ENCODE data around the gene PCDHGA8.
"Not testable (repeated sequence)": the region's sequence is repeated elsewhere in the genome, so short reads cannot be mapped to it uniquely, and the experiment has no call there.

Gene PCDHGA8

DNA sequence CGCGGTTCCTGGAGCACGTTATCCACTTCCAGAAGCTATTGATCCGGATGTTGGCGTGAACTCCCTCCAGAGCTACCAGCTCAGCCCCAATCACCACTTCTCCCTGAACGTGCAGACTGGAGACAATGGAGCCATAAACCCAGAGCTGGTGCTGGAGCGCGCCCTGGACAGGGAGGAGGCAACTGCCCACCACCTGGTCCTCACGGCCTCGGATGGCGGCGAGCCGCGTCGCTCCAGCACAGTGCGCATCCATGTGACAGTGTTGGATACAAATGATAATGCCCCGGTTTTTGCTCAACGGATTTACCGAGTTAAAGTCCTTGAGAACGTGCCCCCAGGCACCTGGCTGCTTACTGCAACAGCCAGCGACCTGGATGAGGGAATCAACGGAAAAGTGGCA lies 11.0 kb downstream of the PCDHGA8 start:
- no peak for DNase-seq

DNA sequence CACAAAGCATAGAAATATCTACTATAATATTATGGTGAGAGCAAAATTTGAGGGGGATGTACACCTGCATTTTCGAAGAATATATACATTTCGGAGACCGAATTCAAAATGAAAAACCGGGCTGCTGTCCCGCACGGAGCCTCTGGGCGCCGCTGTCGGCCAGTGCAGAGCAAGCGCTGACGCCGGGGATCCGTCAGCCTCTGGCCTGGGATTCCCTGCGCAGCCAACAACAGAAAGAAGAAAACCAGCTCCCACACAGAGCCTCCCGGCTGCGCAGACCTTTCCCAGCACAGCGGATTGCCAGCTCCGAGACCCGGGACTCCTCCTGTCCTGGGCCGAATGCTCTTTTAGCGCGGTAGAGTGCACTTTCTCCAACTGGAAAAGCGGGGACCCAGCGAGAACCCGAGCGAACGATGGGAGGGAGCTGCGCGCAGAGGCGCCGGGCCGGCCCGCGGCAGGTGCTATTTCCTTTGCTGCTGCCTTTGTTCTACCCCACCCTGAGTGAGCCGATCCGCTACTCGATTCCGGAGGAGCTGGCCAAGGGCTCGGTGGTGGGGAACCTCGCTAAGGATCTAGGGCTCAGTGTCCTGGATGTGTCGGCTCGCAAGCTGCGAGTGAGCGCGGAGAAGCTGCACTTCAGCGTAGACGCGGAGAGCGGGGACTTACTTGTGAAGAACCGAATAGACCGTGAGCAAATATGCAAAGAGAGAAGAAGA lies 15.5 kb downstream of the PCDHGA8 start, which contains the start of gene PCDHGB6:
PCDHGB6 (plus strand) TSS at position 232 of the 716 bp plus-strand sequence; CDS start at position 414, 182 bp downstream.
- DNase-seq: not testable (repeated sequence)

DNA sequence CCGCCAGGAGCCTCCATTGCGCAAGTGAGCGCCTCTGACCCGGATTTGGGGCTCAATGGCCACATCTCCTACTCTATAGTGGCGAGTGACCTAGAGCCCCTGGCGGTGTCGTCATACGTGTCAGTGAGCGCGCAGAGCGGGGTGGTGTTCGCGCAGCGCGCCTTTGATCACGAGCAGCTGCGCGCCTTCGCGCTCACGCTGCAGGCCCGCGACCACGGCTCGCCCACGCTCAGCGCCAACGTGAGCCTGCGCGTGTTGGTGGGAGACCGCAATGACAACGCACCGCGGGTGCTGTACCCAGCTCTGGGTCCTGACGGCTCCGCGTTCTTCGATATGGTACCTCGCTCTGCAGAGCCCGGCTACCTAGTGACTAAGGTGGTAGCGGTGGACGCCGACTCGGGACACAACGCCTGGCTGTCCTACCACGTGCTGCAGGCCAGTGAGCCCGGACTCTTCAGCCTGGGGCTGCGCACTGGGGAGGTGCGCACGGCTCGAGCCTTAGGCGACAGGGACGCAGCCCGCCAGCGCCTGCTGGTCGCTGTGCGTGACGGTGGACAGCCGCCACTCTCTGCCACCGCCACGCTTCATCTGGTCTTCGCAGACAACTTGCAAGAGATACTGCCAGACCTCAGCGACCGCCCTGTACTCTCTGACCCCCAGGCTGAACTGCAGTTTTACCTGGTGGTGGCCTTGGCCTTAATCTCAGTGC lies 17.3 kb downstream of the PCDHGA8 start:
- no peak for DNase-seq

DNA sequence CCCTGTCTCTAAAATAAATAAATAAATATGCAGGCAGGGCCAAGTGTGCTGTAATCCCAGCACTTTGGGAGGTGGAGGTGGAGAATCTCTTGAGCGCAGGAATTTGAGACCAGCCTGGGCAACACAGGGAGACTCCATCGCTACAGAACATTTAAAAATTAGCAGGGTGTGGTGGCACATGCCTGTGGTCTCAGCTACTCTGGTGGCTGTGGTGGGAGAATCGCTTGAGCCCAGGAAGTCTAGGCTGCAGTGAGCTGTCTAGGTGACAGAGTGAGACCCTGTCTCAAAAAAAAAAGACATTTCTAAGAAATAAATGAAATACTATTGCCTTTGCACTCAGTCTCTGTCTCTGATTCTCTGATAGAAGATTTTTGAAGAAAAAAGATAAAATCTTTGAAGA lies 19.1 kb downstream of the PCDHGA8 start:
- no peak for DNase-seq

DNA sequence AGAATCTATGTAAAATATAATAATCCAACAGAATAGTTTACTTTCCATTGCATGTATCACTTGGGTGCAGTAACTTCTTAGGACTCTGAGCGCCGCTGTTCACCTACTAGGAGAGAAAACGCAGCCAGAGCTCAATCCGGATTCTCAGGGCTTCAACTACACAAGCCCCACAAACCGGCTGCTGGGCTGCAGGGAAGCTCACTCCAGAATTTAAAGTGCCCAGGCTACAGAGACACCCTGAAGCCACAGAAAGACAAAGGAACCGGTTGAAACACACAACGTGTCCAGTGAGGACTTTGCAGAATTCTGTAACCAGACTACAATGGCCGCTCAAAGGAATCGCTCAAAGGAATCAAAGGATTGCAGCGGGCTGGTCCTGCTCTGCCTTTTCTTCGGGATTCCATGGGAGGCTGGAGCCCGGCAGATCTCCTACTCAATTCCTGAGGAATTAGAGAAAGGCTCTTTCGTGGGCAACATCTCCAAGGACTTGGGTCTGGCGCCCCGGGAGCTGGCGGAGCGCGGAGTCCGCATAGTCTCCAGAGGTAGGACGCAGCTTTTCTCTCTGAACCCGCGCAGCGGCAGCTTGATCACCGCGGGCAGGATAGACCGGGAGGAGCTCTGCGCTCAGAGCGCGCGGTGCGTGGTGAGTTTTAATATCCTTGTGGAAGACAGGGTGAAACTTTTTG lies 20.6 kb downstream of the PCDHGA8 start, which contains the start of gene PCDHGA10:
PCDHGA10 (plus strand) TSS at position 134 of the 686 bp plus-strand sequence; CDS start at position 323, 189 bp downstream.
- no peak for DNase-seq

DNA sequence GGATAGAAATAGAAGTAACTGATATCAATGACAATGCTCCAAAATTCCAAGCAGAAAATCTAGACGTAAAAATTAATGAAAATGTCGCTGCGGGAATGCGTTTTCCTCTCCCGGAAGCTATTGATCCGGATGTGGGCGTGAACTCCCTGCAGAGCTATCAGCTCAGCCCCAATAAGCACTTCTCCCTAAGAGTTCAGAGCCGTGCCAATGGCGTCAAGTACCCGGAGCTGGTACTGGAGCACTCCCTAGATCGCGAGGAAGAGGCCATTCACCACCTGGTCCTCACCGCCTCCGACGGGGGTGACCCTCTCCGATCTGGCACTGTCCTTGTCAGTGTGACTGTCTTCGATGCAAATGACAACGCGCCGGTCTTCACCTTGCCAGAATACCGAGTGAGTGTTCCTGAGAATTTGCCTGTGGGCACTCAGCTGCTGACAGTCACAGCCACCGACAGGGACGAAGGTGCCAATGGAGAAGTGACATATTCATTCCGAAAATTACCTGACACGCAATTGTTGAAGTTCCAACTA lies 21.2 kb downstream of the PCDHGA8 start:
- no peak for DNase-seq

DNA sequence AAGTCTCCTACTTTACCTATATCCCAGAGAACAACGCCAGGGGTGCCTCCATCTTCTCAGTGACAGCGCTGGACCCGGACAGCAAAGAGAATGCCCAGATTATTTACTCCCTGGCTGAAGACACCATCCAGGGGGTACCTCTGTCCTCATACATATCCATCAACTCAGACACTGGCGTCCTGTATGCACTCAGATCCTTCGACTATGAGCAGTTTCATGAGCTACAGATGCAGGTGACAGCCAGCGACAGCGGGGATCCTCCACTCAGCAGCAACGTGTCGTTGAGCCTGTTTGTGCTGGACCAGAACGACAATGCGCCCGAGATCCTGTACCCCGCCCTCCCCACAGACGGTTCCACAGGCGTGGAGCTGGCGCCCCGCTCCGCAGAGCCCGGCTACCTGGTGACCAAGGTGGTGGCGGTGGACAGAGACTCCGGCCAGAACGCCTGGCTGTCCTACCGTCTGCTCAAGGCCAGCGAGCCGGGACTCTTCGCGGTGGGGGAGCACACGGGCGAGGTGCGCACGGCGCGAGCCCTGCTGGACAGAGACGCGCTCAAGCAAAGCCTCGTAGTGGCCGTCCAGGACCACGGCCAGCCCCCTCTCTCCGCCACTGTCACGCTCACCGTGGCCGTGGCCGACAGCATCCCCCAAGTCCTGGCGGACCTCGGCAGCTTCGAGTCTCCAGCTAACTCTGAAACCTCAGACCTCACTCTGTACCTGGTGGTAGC lies 22.3 kb downstream of the PCDHGA8 start:
- DNase-seq: not testable (repeated sequence)

DNA sequence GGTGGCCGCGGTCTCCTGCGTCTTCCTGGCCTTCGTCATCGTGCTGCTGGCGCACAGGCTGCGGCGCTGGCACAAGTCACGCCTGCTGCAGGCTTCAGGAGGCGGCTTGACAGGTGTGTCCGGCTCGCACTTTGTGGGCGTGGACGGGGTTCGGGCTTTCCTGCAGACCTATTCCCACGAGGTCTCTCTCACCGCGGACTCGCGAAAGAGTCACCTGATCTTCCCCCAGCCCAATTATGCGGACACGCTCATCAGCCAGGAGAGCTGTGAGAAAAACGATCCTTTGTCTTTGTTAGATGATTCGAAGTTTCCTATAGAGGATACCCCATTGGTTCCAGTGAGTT lies 22.8 kb downstream of the PCDHGA8 start:
- DNase-seq: not testable (repeated sequence)

DNA sequence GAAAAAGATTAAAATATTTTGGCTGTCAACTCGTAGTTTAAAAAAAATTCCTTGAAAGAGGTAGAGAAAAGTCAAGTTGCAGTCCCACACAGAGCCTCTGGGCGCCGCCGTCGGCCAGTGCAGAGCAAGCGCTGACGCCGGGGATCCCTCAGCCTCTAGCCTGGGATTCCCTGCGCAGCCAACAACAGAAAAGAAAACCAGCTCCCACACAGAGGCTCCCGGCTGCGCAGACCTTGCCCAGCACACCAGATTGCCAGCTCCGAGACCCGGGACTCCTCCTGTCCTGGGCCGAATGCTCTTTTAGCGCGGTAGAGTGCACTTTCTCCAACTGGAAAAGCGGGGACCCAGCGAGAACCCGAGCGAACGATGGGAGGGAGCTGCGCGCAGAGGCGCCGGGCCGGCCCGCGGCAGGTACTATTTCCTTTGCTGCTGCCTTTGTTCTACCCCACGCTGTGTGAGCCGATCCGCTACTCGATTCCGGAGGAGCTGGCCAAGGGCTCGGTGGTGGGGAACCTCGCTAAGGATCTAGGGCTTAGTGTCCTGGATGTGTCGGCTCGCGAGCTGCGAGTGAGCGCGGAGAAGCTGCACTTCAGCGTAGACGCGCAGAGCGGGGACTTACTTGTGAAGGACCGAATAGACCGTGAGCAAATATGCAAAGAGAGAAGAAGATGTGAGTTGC lies 25.2 kb downstream of the PCDHGA8 start, which contains the start of gene PCDHGB7:
PCDHGB7 (plus strand) TSS at position 184 of the 679 bp plus-strand sequence; CDS start at position 367, 183 bp downstream.
- DNase-seq: not testable (repeated sequence)

DNA sequence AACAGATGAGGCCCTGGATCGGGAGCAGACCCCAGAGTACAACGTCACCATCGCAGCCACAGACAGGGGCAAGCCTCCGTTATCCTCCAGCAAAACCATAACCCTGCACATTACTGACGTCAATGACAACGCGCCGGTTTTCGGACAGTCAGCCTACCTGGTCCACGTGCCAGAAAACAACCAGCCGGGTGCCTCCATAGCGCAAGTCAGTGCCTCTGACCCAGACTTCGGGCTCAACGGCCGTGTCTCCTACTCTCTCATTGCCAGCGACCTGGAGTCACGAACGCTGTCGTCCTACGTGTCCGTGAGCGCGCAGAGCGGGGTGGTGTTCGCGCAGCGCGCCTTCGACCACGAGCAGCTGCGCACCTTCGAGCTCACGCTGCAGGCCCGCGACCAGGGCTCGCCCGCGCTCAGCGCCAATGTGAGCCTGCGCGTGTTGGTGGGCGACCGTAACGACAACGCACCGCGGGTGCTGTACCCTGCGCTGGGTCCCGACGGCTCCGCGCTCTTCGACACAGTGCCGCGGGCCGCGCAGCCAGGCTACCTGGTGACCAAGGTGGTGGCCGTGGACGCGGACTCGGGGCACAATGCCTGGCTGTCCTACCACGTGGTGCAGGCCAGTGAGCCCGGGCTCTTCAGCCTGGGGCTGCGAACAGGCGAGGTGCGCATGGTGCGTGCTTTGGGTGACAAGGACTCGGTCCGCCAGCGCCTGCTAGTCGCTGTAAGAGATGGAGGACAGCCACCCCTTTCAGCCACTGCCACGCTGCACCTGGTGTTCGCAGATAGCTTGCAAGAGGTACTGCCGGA lies 26.8 kb downstream of the PCDHGA8 start:
- no peak for DNase-seq

DNA sequence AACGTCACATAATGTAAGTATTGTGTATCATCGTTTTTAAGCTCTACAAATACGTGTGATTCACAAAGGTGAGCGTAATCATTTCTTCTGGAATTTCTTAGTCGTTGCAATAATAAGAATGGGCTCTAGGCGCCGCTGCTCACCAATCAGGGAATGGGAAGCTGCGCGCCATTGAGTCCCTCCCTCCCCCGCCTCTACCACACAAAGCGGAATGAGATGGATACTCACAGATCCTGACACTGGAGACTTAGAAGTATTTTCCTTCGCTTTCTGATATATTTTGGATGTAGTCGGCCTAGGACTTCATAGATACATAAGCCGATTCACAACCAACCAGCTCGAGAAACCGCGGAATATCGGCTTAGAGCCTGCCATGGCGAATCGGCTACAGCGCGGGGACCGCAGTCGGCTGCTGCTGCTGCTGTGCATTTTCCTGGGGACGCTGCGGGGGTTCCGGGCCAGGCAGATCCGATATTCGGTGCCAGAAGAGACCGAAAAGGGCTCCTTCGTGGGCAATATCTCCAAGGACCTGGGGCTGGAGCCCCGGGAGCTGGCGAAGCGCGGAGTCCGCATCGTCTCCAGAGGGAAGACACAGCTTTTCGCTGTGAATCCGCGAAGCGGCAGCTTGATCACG lies 28.5 kb downstream of the PCDHGA8 start, which contains the start of gene PCDHGA11:
PCDHGA11 (plus strand) TSS at position 197 of the 634 bp plus-strand sequence; CDS start at position 374, 177 bp downstream.
- no peak for DNase-seq

DNA sequence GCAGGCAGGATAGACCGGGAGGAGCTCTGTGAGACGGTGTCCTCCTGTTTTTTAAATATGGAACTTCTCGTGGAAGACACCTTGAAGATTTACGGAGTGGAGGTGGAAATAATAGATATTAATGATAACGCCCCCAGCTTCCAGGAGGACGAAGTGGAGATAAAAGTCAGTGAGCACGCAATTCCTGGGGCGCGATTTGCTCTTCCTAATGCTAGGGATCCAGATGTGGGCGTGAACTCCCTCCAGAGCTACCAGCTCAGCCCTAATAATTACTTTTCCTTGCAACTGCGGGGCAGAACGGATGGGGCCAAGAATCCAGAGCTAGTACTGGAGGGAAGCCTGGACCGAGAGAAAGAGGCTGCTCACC lies 29.0 kb downstream of the PCDHGA8 start:
- no peak for DNase-seq

DNA sequence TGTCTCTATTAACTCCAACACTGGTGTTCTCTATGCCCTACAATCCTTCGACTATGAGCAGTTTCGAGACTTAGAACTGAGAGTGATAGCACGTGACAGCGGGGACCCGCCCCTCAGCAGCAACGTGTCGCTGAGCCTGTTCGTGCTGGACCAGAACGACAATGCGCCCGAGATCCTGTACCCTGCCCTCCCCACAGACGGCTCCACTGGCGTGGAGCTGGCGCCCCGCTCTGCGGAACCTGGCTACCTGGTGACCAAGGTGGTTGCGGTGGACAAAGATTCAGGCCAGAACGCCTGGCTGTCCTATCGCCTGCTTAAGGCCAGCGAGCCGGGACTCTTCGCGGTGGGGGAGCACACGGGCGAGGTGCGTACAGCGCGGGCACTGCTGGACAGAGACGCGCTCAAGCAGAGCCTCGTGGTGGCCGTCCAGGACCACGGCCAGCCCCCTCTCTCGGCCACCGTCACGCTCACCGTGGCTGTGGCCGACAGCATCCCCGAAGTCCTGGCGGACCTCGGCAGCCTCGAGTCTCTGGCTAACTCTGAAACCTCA lies 30.4 kb downstream of the PCDHGA8 start:
- DNase-seq: no peak

DNA sequence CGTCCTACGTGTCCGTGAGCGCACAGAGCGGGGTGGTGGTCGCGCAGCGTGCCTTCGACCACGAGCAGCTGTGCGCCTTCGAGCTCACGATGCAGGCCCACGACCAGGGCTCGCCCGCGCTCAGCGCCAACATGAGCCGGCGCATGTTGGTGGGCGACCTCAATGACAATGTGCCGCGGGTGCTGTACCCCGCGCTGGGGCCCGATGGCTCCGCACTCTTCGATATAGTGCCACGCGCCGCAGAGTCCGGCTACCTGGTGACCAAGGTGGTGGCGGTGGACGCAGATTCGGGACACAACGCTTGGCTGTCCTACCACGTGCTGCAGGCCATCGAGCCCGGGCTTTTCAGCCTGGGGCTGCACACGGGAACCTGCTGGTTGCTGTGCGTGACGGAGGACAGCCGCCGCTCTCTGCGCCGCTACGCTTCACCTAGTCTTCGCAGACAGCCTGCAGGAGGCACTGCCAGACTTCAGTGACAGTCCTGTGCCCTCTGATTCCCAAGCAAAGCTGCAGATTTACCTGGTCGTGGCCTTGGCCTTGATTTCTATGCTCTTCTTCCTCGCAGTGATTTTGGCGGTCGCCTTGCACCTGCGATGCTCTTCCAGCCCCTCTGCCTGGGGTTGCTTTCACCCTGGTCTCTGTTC lies 35.5 kb downstream of the PCDHGA8 start:
- DNase-seq: no peak

DNA sequence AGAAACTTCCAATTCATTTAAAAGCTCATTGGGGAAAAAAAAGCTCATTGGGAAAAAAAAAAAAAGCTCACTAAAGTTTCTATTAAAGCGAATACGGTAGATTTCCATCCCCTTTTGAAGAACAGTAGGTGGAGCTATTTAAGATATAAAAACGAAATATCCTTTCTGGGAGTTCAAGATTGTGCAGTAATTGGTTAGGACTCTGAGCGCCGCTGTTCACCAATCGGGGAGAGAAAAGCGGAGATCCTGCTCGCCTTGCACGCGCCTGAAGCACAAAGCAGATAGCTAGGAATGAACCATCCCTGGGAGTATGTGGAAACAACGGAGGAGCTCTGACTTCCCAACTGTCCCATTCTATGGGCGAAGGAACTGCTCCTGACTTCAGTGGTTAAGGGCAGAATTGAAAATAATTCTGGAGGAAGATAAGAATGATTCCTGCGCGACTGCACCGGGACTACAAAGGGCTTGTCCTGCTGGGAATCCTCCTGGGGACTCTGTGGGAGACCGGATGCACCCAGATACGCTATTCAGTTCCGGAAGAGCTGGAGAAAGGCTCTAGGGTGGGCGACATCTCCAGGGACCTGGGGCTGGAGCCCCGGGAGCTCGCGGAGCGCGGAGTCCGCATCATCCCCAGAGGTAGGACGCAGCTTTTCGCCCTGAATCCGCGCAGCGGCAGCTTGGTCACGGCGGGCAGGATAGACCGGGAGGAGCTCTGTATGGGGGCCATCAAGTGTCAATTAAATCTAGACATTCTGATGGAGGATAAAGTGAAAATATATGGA lies 38.1 kb downstream of the PCDHGA8 start, which contains the start of gene PCDHGA12:
PCDHGA12 (plus strand) TSS at position 176 of the 782 bp plus-strand sequence; CDS start at position 429, 253 bp downstream.
- no peak for DNase-seq

DNA sequence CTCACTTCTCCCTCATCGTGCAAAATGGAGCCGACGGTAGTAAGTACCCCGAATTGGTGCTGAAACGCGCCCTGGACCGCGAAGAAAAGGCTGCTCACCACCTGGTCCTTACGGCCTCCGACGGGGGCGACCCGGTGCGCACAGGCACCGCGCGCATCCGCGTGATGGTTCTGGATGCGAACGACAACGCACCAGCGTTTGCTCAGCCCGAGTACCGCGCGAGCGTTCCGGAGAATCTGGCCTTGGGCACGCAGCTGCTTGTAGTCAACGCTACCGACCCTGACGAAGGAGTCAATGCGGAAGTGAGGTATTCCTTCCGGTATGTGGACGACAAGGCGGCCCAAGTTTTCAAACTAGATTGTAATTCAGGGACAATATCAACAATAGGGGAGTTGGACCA lies 38.9 kb downstream of the PCDHGA8 start:
- DNase-seq: no peak

DNA sequence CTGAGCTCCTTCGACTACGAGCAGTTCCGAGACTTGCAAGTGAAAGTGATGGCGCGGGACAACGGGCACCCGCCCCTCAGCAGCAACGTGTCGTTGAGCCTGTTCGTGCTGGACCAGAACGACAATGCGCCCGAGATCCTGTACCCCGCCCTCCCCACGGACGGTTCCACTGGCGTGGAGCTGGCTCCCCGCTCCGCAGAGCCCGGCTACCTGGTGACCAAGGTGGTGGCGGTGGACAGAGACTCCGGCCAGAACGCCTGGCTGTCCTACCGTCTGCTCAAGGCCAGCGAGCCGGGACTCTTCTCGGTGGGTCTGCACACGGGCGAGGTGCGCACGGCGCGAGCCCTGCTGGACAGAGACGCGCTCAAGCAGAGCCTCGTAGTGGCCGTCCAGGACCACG lies 39.9 kb downstream of the PCDHGA8 start:
- DNase-seq: not testable (repeated sequence)

DNA sequence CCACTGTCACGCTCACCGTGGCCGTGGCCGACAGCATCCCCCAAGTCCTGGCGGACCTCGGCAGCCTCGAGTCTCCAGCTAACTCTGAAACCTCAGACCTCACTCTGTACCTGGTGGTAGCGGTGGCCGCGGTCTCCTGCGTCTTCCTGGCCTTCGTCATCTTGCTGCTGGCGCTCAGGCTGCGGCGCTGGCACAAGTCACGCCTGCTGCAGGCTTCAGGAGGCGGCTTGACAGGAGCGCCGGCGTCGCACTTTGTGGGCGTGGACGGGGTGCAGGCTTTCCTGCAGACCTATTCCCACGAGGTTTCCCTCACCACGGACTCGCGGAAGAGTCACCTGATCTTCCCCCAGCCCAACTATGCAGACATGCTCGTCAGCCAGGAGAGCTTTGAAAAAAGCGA lies 40.3 kb downstream of the PCDHGA8 start:
- DNase-seq: not testable (repeated sequence)

DNA sequence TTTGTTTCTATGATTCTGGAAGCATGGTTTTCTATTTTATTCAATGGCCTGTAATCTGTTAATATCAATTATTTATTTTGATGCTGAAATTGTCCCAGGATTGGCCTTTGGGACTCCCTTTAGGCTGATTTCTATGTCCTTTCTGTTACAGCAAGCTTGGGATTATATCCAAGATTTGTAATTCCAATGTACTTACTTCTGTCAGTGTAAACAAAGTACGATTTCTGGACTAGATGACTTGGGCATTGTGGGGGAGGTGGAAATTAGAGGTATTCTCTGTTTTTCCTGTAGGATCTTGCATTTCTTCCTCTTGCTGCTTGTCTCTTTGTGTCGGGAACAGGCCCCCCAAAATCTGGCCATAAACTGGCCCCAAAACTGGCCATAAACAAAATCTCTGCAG lies 41.6 kb downstream of the PCDHGA8 start:
- no peak for DNase-seq
